ENCODE measurements around the gene MGST2. TPM values are rescaled to one million over a fixed set of nuclear protein-coding genes. Genes with fewer than 3 reads are reported as not detected.

The MGST2 gene
- total RNA-seq, 1 experiment from 2014 or later = 39.0 TPM

DNA sequence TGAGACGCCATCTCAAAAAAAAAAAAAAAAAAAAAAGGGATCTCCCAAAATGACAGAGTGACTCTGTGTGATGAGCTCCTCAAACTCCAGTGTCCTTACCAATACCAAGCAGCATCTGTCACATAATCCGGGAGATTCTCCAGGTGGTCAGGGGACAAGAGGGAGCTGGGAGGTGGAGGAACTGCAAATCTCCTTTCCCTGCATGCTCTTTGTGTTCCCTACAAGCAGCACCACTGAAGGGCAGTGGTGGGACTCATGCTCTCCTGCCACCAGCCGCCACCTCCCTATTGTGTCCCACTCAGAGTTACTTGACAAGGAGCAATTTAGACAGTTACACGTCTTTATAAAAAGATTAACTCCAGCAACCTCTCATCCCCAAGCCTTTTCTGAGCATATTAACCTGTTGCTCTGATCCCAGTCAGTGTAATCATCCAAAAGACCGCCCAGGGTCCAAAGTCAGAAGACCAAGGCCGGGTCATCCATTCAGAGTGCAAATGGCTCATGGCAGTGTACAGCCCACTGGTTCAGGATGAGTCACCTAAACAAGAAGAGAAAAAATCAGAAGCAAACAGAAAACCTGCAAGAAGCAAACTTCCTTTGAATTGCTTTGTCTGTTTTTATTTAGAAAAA, 23.6 kb downstream of the MGST2 start:
- no peaks in the 10 kb centered on the region for H3K9me2 ChIP-seq (replicated peaks; ENCODE audit: low read length)
- no peaks in the 10 kb centered on the region; the same call in 1 of the 2 replicates for H3K36me3 ChIP-seq (ENCODE audit: low read depth, low read length)
- no peak overlapping the region for H3K4me2 ChIP-seq (ENCODE audit: low read length)
- no peak overlapping the region for H3K4me3 ChIP-seq (ENCODE audit: low read length)
- intact Hi-C loops (cut with micrococcal nuclease) = no loop called here
- no peak overlapping the region for H3K9ac ChIP-seq (ENCODE audit: low read length)
- POLR2A ChIA-PET (ENCODE audit: unreplicated experiment) = interaction anchor here (0.6 kb wide), 1 partner anchor 23 kb away, joined by 3 read pairs; no protein-coding TSS in a partner anchor
- no peaks in the 10 kb centered on the region for H3K79me2 ChIP-seq (ENCODE audit: low read length)
- no peak overlapping the region for H3K27ac ChIP-seq (ENCODE audit: low read length)
- TF ChIP-seq EZH2 (IDR thresholded peaks at IDR 0.05; ENCODE audit: low read length, unreplicated experiment) = no peak
- TF ChIP-seq, protein P1, sequence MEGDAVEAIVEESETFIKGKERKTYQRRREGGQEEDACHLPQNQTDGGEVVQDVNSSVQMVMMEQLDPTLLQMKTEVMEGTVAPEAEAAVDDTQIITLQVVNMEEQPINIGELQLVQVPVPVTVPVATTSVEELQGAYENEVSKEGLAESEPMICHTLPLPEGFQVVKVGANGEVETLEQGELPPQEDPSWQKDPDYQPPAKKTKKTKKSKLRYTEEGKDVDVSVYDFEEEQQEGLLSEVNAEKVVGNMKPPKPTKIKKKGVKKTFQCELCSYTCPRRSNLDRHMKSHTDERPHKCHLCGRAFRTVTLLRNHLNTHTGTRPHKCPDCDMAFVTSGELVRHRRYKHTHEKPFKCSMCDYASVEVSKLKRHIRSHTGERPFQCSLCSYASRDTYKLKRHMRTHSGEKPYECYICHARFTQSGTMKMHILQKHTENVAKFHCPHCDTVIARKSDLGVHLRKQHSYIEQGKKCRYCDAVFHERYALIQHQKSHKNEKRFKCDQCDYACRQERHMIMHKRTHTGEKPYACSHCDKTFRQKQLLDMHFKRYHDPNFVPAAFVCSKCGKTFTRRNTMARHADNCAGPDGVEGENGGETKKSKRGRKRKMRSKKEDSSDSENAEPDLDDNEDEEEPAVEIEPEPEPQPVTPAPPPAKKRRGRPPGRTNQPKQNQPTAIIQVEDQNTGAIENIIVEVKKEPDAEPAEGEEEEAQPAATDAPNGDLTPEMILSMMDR (conservative IDR thresholded peaks at IDR 0.05; ENCODE audit: low read depth, low read length) = no peak
- TF ChIP-seq EZH2phosphoT487 (IDR thresholded peaks at IDR 0.05; ENCODE audit: borderline replicate concordance, low read length) = no peak
- ATAC-seq (no peak), DNase-seq (no peak)
- no peak overlapping the region for H2AFZ ChIP-seq (ENCODE audit: low read length)
- H3F3A ChIP-seq (ENCODE audit: low read length, unreplicated experiment) = no peaks in the 10 kb centered on the region
- CTCF ChIA-PET = no interaction called here
- BruUV-seq (replicated peaks) = no TSS peak
- no peaks in the 10 kb centered on the region for H3K9me3 ChIP-seq (ENCODE audit: low read length)
- H3K4me1 ChIP-seq (ENCODE audit: insufficient read depth, low read length) = no peaks in the 10 kb centered on the region
- H3K27me3 ChIP-seq (ENCODE audit: low read length) = no peaks in the 10 kb centered on the region
- H4K20me1 ChIP-seq (ENCODE audit: low read length) = no peaks in the 10 kb centered on the region

DNA sequence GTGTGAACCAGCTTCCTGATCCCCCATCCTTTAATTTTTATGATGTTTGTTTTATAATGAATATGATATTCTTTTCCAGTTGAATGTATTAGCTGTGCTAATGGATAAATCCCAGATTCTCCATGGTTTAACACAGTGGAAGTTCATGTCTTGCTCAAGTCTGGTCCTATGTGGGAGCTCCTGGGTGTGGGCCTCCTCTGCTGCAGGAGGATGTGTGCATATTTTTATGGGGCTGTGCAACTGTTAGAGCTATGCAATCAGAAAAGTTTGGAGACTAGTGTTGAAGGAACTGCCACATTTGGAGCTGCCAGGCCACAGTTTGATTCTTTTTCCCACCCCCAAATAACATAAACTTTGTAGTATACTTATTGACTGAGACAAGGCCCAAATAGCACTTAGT, 24.8 kb downstream of the MGST2 start:
- H2AFZ ChIP-seq (ENCODE audit: low read length) = no peak overlapping the region
- H3K9me2 ChIP-seq (replicated peaks; ENCODE audit: low read length) = no peaks in the 10 kb centered on the region
- no peaks in the 10 kb centered on the region for H3F3A ChIP-seq (ENCODE audit: low read length, unreplicated experiment)
- POLR2A ChIA-PET (ENCODE audit: unreplicated experiment) = no interaction called here
- no peak overlapping the region for H3K4me2 ChIP-seq (ENCODE audit: low read length)
- H4K20me1 ChIP-seq (ENCODE audit: low read length) = no peaks in the 10 kb centered on the region
- CTCF ChIA-PET = no interaction called here
- H3K27me3 ChIP-seq (ENCODE audit: low read length) = no peaks in the 10 kb centered on the region
- H3K9me3 ChIP-seq (ENCODE audit: low read length) = no peaks in the 10 kb centered on the region
- H3K36me3 ChIP-seq (ENCODE audit: low read depth, low read length) = no peaks in the 10 kb centered on the region
- H3K27ac ChIP-seq (ENCODE audit: low read length) = no peak overlapping the region
- intact Hi-C loops (cut with micrococcal nuclease) = no loop called here
- no TSS peak for BruUV-seq (replicated peaks)
- H3K4me3 ChIP-seq (ENCODE audit: low read length) = no peak overlapping the region
- H3K9ac ChIP-seq (ENCODE audit: low read length) = no peak overlapping the region
- ATAC-seq (no peak), DNase-seq (no peak)
- no peaks in the 10 kb centered on the region for H3K4me1 ChIP-seq (ENCODE audit: insufficient read depth, low read length)
- TF ChIP-seq, protein P1 (conservative IDR thresholded peaks at IDR 0.05; ENCODE audit: low read depth, low read length) = no peak
- no peak for TF ChIP-seq EZH2 (IDR thresholded peaks at IDR 0.05; ENCODE audit: low read length, unreplicated experiment)
- TF ChIP-seq EZH2phosphoT487 (IDR thresholded peaks at IDR 0.05; ENCODE audit: borderline replicate concordance, low read length) = no peak
- H3K79me2 ChIP-seq (ENCODE audit: low read length) = no peaks in the 10 kb centered on the region

DNA sequence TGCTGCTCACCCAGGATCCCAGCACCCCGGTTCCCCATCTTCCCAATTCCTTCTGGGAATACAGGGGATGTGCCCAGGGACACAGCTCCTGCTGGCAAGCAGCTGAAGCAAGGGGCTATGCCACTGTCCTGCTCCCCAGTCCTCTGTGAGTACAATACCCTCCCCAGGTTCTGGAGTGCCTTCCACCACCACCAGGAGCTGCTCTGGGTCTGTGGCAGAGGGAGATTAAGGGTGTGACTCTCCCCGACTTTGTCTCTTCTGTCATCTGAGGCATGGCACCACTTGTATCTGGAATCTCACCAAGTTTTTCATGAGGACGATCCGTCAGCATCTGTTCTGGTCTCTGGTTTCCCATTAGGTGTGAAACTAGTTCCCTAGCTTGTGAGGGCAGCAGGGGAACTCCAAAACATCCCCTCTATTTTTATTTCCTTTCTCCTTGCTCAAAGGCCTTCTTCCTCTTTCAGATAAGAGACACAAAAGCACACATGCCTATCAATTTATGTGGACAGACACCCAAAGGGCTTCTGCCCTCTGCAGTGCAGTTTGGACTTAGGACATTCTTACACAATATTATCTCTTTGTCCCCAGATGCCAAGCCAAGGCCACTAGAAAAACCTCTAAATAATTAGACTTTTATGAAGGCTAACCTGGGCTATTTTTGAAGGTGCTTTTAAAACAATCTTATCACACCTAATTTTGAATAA, 26.8 kb downstream of the MGST2 start:
- POLR2A ChIA-PET (ENCODE audit: unreplicated experiment) = no interaction called here
- no peak overlapping the region for H2AFZ ChIP-seq (ENCODE audit: low read length)
- intact Hi-C loops (cut with micrococcal nuclease) = no loop called here
- no peaks in the 10 kb centered on the region for H3F3A ChIP-seq (ENCODE audit: low read length, unreplicated experiment)
- no peak overlapping the region for H3K9ac ChIP-seq (ENCODE audit: low read length)
- no peaks in the 10 kb centered on the region for H4K20me1 ChIP-seq (ENCODE audit: low read length)
- no peaks in the 10 kb centered on the region for H3K79me2 ChIP-seq (ENCODE audit: low read length)
- H3K27me3 ChIP-seq (ENCODE audit: low read length) = no peaks in the 10 kb centered on the region
- no peak overlapping the region for H3K4me3 ChIP-seq (ENCODE audit: low read length)
- TF ChIP-seq EZH2phosphoT487 (IDR thresholded peaks at IDR 0.05; ENCODE audit: borderline replicate concordance, low read length) (no peak), EZH2 (IDR thresholded peaks at IDR 0.05; ENCODE audit: low read length, unreplicated experiment) (no peak)
- TF ChIP-seq, protein P1 (conservative IDR thresholded peaks at IDR 0.05; ENCODE audit: low read depth, low read length) = no peak
- no peaks in the 10 kb centered on the region for H3K9me3 ChIP-seq (ENCODE audit: low read length)
- BruUV-seq (replicated peaks) = no TSS peak
- no peaks in the 10 kb centered on the region for H3K9me2 ChIP-seq (replicated peaks; ENCODE audit: low read length)
- CTCF ChIA-PET = no interaction called here
- H3K4me1 ChIP-seq (ENCODE audit: insufficient read depth, low read length) = no peaks in the 10 kb centered on the region
- no peak overlapping the region for H3K27ac ChIP-seq (ENCODE audit: low read length)
- H3K4me2 ChIP-seq (ENCODE audit: low read length) = no peak overlapping the region
- peaks cover 6% of the 10 kb centered on the region for H3K36me3 ChIP-seq (ENCODE audit: low read depth, low read length)
- DNase-seq = no peak
- no peak for ATAC-seq
